PC-9 (cell line): ENCODE results near the gene C2orf42.

Source experiments
- EZH2 ChIP-seq: fragments of 200-600 bp; sonication (generic); IDR thresholded peaks from 2 replicates; pipeline ENCODE4 v1.8.0; 2017; ENCODE audit warnings: antibody characterized with exemption, low read depth
- TF ChIP-seq, protein P1 (sequence below): fragments of 200-600 bp; sonication (generic); conservative IDR thresholded peaks from 2 replicates; pipeline ENCODE4 v1.6.1; 2017; ENCODE audit warnings: mixed run types, antibody characterized with exemption, mild to moderate bottlenecking, moderate library complexity

DNA sequence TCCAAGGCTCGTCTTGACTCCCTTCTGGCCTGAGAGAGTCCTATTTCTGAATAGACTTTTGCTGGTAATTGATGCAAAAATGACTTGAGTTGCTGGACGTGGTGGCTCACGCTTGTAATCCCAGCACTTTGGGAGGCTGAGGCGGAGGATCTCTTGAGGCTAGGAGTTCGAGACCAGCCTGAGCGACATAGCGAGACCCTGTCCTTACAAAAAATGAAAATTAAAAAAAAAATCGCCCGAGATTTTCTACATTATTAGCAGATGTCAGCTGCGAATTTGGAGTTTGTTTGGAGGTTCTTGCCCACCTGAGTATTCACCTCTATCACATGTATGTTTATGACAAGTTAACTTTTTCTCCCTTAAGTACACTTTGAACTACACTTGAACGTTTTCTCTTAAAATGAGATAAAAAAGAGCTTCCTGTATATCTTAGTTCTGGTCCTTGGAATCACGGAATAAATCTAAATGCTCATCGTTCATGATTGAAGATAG lies 471 bp upstream of the C2orf42 start:
- TF ChIP-seq EZH2, result no peak
- TF ChIP-seq, protein P1, sequence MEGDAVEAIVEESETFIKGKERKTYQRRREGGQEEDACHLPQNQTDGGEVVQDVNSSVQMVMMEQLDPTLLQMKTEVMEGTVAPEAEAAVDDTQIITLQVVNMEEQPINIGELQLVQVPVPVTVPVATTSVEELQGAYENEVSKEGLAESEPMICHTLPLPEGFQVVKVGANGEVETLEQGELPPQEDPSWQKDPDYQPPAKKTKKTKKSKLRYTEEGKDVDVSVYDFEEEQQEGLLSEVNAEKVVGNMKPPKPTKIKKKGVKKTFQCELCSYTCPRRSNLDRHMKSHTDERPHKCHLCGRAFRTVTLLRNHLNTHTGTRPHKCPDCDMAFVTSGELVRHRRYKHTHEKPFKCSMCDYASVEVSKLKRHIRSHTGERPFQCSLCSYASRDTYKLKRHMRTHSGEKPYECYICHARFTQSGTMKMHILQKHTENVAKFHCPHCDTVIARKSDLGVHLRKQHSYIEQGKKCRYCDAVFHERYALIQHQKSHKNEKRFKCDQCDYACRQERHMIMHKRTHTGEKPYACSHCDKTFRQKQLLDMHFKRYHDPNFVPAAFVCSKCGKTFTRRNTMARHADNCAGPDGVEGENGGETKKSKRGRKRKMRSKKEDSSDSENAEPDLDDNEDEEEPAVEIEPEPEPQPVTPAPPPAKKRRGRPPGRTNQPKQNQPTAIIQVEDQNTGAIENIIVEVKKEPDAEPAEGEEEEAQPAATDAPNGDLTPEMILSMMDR, result no peak
